Sigmoid colon (tissue), 4 donors: ENCODE measurements around the gene MTA1.

Source experiments
- POLR2A ChIP-seq, 2 donors: fragments of 450-650 bp; IDR thresholded peaks; one replicate each; pipeline ENCODE4 v1.6.1; 2016; ENCODE audit warnings: antibody characterized with exemption in 2 of 2, mild to moderate bottlenecking in 2 of 2, moderate library complexity in 2 of 2
- POLR2AphosphoS5 ChIP-seq, 4 donors: sonication (generic); formaldehyde crosslinking; IDR thresholded peaks; one replicate each; pipeline ENCODE4 v1.6.1; 2017; ENCODE audit warnings: antibody characterized with exemption in 4 of 4
- TF ChIP-seq, protein P1 (sequence below), 4 experiments: fragments of 450-650 bp in 3 of 4; fragments of 200-600 bp in 1 of 4; IDR thresholded peaks; one replicate each; pipeline ENCODE4 v1.5.1; 2016 to 2019; ENCODE audit warnings: antibody characterized with exemption in 4 of 4, mild to moderate bottlenecking in 3 of 4, moderate library complexity in 2 of 4

- TF ChIP-seq POLR2A (IDR thresholded peaks at IDR 0.05) (no peak), POLR2AphosphoS5 (IDR thresholded peaks at IDR 0.05) (no peak)
- TF ChIP-seq, protein P1, sequence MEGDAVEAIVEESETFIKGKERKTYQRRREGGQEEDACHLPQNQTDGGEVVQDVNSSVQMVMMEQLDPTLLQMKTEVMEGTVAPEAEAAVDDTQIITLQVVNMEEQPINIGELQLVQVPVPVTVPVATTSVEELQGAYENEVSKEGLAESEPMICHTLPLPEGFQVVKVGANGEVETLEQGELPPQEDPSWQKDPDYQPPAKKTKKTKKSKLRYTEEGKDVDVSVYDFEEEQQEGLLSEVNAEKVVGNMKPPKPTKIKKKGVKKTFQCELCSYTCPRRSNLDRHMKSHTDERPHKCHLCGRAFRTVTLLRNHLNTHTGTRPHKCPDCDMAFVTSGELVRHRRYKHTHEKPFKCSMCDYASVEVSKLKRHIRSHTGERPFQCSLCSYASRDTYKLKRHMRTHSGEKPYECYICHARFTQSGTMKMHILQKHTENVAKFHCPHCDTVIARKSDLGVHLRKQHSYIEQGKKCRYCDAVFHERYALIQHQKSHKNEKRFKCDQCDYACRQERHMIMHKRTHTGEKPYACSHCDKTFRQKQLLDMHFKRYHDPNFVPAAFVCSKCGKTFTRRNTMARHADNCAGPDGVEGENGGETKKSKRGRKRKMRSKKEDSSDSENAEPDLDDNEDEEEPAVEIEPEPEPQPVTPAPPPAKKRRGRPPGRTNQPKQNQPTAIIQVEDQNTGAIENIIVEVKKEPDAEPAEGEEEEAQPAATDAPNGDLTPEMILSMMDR (IDR thresholded peaks at IDR 0.05): no peak
These were observed 83.0 kb downstream of the MTA1 start for GRCh38 chr14:105502446-105503295.
